Neural crest cell (in vitro differentiated cells): Measurements from ENCODE around the gene ELOVL6. TPM values are rescaled to one million over a fixed set of nuclear protein-coding genes. Genes with fewer than 3 reads are reported as not detected.
"Not testable (repeated sequence)": the region's sequence is repeated elsewhere in the genome, so short reads cannot be mapped to it uniquely, and the experiment has no call there.

Experiments used
- DNase-seq: peaks from one replicate; pipeline ENCODE4 v3.0.0; 2021; ENCODE audit warnings: low read depth, mixed read lengths, low spot score
- H3K27ac Mint-ChIP-seq: one replicate; pipeline ENCODE4 v1.8.0; 2021; ENCODE audit warnings: mild to moderate bottlenecking, mixed read lengths; ENCODE audit not compliant: unreplicated experiment
- H3K27me3 Mint-ChIP-seq: 2 replicates; pipeline ENCODE4 v1.8.0; 2021; ENCODE audit warnings: low read depth, mild to moderate bottlenecking, mixed read lengths
- H3K36me3 Mint-ChIP-seq: 2 replicates; pipeline ENCODE4 v1.8.0; 2021; ENCODE audit warnings: low read depth, mild to moderate bottlenecking, mixed read lengths
- H3K4me1 Mint-ChIP-seq: 2 replicates; pipeline ENCODE4 v1.8.0; 2021; ENCODE audit warnings: mixed read lengths
- H3K4me3 Mint-ChIP-seq: one replicate; pipeline ENCODE4 v1.8.0; 2021; ENCODE audit warnings: mild to moderate bottlenecking, mixed read lengths
- H3K9me3 Mint-ChIP-seq: 2 replicates; pipeline ENCODE4 v1.8.0; 2021; ENCODE audit warnings: mixed read lengths
- long read RNA-seq: library from polyadenylated mRNA; unstranded; transcript quantifications from one replicate; pipeline ENCODE4 v2.0.0, GENCODE V29; 2020
- total RNA-seq: library from RNA; stranded (reverse); gene quantifications from 2 replicates; pipeline ENCODE4 v1.2.1, GENCODE V29; 2021
- TF ChIP-seq, protein P1 (sequence below): fragments of 200-600 bp; sonication (generic); conservative IDR thresholded peaks from 2 replicates; pipeline ENCODE4 v1.5.0; 2021; ENCODE audit warnings: antibody characterized with exemption, mild to moderate bottlenecking

Gene ELOVL6, protein sequence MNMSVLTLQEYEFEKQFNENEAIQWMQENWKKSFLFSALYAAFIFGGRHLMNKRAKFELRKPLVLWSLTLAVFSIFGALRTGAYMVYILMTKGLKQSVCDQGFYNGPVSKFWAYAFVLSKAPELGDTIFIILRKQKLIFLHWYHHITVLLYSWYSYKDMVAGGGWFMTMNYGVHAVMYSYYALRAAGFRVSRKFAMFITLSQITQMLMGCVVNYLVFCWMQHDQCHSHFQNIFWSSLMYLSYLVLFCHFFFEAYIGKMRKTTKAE
- 104 and 105 TPM in 2 replicates for total RNA-seq
- long read RNA-seq, full-length matches to known transcripts: 44 of 72 reads
- long read RNA-seq, partial matches to known transcripts: 1 of 72 reads
- long read RNA-seq, other reads (novel, unspliced or antisense): 27 of 72 reads

DNA sequence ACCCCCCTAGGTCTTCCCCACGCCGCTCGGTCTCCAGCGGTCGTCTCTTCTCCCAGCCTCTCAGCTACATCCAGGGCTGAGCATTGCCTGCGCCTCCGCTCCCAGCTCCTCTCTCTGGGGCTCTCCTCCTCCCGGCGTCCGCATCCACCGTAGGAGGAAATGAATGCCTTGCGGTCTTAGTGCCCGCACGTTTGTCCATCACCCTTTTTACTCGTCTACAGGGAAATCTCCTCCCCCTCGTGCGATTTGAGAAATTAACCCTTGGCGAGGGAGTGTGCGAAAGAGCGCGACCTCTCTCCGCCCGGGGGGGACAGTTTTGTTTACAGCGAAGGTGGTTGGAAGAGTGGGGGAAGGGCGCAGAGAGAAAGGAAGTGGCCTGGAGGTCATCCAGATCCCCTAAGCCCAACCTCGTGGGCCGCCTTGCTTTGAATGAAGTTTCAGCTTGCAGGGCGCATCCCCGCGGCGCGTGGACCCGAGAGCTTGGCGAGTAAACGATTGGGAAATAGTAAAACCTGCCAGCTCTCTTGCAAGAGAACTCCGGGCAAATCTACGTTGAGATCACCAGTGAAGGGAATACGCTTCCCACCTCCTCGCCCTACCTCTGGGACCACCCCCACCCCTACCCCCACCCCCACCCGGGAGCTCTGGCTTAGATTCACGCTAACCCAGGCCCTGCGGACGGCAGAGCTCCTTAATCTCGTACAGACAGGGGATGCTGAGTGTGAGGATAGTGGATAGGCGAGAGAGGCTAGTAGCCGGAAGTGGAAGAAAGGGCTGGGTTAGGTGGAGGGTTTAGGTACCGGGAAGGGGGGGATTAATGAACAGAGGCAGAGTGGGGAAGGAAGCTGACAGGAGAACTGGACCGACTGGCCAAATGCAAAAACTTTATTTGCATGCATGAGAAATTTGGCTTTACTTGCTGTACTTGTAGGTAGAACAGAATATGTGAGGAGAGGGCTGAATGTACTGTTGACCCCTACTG, at the start of gene ELOVL6:
Gene ELOVL6 (minus strand): TSS at position 181 of the 982 bp plus-strand sequence. CDS start 280 bp downstream, outside the sequence.
- TF ChIP-seq, protein P1, sequence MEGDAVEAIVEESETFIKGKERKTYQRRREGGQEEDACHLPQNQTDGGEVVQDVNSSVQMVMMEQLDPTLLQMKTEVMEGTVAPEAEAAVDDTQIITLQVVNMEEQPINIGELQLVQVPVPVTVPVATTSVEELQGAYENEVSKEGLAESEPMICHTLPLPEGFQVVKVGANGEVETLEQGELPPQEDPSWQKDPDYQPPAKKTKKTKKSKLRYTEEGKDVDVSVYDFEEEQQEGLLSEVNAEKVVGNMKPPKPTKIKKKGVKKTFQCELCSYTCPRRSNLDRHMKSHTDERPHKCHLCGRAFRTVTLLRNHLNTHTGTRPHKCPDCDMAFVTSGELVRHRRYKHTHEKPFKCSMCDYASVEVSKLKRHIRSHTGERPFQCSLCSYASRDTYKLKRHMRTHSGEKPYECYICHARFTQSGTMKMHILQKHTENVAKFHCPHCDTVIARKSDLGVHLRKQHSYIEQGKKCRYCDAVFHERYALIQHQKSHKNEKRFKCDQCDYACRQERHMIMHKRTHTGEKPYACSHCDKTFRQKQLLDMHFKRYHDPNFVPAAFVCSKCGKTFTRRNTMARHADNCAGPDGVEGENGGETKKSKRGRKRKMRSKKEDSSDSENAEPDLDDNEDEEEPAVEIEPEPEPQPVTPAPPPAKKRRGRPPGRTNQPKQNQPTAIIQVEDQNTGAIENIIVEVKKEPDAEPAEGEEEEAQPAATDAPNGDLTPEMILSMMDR: no peak
- H3K36me3 Mint-ChIP-seq: peaks cover 2% of the 10 kb centered on the region
- peaks cover 2% of the 10 kb centered on the region for H3K27me3 Mint-ChIP-seq
- DNase-seq: peak; percentile 81
- peak within 1 kb of the TSS; percentile 97 for H3K4me3 Mint-ChIP-seq
- H3K27ac Mint-ChIP-seq: peak within 1 kb of the TSS; percentile 98
- H3K9me3 Mint-ChIP-seq: no peaks in the 10 kb centered on the region
- peaks cover 50% of the 10 kb centered on the region for H3K4me1 Mint-ChIP-seq

DNA sequence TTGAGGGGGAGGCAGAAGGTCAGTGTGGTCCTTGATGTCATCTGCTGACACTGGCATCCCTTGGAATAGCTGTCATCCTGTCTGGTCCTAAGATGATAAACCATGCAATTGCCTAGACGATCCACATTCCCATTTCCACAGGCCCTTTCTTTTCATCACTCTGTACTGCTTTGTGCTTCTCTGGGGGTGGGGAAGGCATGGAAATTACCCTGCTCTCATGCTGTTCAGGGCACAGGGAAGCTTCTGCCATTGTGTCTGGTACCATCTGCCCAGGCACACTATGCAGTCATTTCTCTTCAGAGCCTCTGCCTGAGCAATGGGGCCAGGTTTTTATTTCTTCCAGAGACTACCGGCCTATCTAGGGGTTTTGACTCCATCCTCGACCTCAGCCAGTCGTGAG, 49.7 kb upstream of the ELOVL6 start:
- H3K27ac Mint-ChIP-seq: no peak overlapping the region
- no peaks in the 10 kb centered on the region for H3K36me3 Mint-ChIP-seq
- peaks cover 7% of the 10 kb centered on the region for H3K4me1 Mint-ChIP-seq
- no peak for DNase-seq
- no peak overlapping the region for H3K4me3 Mint-ChIP-seq
- TF ChIP-seq, protein P1: no peak
- H3K9me3 Mint-ChIP-seq: no peaks in the 10 kb centered on the region
- H3K27me3 Mint-ChIP-seq: no peaks in the 10 kb centered on the region

DNA sequence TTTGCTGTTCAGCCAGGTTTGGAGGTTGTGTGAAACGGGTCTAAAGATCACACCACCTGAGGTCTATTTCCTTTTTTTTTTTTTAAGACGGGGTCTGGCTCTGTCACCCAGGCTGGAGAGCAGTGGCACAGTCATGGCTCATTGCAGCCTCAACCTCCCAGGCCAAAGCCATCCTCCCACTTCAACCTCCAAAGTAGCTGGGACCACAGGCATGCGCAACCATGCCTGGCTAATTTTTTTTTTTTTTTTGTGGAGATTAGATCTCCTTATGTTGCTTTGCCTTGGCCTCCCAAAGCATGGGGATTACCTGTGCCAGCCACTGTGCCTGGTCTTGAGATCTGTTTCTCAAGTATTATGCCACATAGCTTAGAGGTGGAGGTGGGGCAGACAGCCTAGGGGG, 49.2 kb upstream of the ELOVL6 start:
- Mint-ChIP-seq H3K4me3 (no peak overlapping the region), H3K36me3 (no peaks in the 10 kb centered on the region), H3K27ac (no peak overlapping the region), H3K4me1 (peaks cover 7% of the 10 kb centered on the region), H3K9me3 (no peaks in the 10 kb centered on the region), H3K27me3 (no peaks in the 10 kb centered on the region)
- TF ChIP-seq, protein P1: no peak
- DNase-seq: no peak

DNA sequence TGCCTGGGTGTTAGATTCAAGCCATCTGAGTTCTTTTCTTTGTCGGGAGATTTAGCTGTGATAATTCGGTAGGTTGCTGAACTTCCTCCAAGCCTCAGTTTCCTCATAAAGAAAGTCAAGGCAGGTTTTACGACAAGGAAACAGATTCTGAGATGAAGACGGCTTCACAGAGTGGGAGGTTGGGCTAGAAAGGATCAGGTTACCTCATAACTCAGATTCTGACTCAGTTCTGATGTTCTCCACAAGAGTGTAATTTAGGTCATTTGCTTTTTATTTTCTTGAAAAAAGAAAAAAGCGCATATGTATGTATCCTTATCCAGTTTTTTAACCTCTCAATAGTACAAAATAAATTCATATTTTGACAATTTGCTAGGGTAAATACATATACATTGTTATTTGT, 47.2 kb upstream of the ELOVL6 start:
- DNase-seq: no peak
- Mint-ChIP-seq H3K9me3 (no peaks in the 10 kb centered on the region), H3K4me3 (no peak overlapping the region), H3K4me1 (peaks cover 7% of the 10 kb centered on the region), H3K36me3 (no peaks in the 10 kb centered on the region), H3K27me3 (no peaks in the 10 kb centered on the region), H3K27ac (no peak overlapping the region)
- TF ChIP-seq, protein P1: no peak

DNA sequence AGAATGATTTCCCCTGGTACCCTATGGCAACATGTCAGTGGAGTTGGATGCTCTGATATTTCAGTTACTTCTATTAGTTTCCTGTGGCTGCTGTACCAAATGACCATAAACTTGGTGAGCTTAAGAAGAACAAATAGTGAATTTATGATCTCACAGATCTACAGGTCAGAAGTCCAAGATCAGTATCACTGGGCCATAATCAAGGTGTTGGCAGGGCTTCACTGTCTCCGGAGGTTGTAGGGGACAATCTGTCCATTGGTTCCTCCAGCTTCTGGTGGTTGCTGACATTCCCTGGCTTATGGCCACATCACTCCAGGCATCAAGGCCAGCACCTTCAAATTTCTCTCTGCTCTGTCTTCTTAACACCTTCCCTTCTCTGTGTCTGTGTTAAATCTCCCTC, 37.9 kb upstream of the ELOVL6 start:
- no peak for DNase-seq
- no peaks in the 10 kb centered on the region for H3K36me3 Mint-ChIP-seq
- no peak overlapping the region for H3K4me3 Mint-ChIP-seq
- H3K4me1 Mint-ChIP-seq: peaks cover 3% of the 10 kb centered on the region
- H3K27me3 Mint-ChIP-seq: peaks cover 3% of the 10 kb centered on the region
- TF ChIP-seq, protein P1: no peak
- peaks cover 2% of the 10 kb centered on the region for H3K9me3 Mint-ChIP-seq
- H3K27ac Mint-ChIP-seq: no peak overlapping the region

DNA sequence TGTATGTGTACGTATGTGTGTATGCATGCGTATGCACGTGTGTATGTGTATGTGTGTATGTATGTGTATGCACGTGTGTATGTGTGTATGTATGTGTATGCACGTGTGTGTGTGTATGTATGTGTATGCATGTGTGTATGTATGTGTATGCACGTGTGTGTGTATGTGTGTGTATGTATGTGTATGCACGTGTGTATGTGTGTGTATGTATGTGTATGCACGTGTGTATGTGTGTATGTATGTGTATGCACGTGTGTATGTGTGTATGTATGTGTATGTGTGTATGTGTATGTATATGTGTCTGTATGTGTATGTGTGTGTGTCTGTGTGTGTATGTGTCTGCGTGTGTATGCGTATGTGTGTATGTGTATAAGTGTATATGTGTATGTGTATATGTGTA, 35.2 kb upstream of the ELOVL6 start:
- H3K9me3 Mint-ChIP-seq, H3K4me3 Mint-ChIP-seq, H3K36me3 Mint-ChIP-seq, H3K27me3 Mint-ChIP-seq, DNase-seq, H3K27ac Mint-ChIP-seq, H3K4me1 Mint-ChIP-seq: not testable (repeated sequence)
